ENCODE results near the gene FBXL16.
A peak's percentile ranks its signal among the peaks of the same experiment; 100 is the strongest.

FBXL16 gene

DNA sequence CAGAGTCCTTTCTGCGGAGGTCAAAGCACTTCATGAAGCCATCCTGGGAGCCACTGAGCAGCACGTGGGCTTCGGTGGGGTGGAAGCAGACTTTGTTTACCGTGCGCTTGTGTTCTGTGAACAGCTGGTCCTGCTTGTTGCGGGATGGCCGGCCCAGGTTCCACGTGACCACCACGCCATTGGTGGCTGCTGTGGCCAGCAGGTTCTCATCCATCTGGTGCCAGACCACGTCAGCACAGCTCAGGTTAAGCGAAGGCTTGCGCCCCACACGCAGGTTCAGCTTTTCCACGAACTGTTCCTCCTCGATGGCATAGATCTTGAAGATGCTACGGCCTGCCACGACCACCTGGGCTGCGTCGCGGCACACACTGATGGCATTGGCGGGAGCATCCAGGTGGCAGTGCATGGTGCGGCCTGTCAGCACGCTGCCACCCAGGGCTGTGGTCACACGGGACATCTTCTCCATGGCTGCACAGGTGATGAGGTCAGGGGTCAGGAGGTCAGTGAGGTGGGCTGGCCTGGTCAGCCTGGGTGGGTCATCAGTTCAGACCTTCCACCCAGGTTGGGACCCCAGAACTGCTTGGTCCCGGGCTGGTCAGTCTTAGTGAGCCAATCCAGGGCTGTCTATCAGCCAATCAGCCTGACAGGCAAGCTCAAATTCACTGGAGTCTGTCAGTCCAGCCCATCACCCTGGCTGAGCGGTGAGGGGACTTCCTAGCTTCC, 16.3 kb downstream of the FBXL16 start:
- DNase-seq: no peak

DNA sequence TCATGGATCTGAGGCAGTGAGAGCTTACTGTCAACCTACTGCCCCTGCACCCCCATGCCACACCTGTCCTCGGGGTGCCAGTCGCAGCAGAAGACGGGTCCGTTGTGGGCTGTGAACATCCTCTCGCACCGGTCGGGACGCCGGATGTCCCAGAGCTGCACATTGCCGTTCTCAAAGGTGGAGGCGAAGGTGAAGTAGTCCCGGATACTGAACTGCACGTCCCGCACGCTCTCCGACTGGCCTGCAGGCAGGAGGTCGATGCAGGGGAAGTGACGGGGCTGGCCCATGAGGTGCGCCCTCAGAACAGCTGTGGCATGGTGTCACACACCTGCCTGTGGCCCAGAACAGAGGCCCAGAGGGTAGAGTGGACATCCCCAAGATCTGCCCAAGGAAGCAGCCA, 18.1 kb downstream of the FBXL16 start:
- no peak for DNase-seq

DNA sequence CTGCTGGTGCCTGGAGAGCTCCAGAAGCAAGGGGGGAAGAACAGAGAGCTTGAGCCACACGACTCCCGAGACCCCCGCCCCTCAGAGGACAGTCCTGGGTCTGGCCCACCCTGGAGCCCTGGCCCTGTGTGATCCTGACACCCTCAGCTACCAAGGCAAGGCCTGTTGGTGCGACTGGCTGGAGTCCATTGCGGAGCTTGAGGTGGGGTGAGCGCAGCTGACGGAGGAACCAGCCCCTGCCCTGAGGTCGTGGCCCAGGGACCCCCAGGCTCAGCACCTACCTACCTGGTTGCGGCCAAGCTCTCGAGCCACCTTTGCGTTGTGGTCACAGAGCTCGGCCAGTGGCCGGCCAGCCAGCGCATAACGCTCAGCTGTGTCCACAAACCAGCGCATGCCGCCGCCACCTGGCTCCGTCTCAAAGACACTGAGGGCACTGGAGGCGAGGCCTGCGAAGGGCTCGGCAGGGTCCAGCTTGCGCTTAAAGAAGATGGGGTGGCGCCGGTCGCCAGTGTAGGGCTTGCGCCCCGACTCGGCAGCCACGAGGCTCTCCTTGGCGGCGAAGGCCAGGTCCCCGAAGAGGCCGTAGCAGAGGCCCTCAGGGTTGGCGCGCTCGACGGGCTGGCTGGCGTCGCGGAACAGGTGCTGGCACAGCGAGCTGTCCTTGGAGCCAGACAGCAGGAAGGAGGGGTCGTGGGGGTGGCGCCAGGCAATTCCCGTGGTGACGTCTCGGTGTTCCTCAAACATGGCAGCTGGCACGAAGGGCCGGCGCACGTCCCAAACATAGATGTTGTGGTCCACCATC, 18.9 kb downstream of the FBXL16 start:
- no peak for DNase-seq

DNA sequence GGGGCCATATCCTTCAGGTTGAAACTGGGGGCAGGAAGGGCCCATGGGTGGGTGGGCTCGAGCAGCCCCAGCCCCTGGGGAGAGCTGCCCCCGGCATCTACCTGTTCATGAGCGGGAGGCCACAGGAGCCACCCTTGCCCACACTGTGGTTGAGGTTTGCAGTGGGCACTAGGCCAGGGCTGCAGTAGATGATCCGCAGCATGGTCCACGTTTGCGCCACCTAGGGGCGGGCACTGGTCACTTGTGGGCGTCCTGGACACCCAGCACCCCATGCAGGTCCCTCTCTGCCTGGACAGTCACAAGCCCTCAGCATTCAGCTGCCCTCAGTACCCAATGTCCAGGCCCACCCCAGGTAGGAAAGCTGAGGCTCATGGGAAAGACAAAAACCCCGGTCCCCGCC, 19.6 kb downstream of the FBXL16 start:
- peak; percentile 22 for DNase-seq

DNA sequence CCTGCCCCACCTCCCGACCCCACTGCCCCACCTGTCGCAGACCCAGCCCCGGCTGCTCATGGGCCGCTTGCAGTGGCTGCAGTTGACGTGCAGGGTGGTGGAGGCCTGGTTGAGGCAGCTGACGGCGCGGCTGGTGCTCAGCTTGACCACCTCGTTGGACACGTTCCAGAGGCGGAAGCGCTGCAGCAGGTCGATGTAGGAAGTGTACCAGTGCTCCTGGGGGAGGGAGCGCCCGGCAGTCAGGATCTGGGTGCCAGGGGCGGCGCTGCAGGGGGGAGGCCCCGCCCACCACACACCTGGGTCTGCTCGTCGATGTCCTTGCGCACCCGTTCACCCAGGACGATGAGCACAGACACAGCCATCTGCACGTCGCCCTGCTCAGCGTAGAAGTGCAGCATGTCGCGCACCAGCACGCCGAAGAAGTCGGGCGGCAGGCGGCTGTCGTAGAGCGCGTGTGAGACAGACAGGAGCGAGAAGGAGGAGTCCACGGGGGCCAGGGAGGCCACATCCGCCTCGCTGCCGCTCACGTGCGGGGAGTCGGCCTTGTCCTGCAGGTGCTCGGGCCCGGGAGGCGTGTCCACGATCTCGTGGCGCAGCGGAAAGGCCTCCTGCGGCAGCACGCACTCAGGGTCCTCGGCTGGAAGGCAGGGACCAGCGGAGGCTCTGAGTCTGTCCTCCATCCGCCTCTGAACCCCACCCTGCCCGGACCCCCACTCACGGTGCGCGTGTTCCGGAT, 20.5 kb downstream of the FBXL16 start:
- DNase-seq: no peak

DNA sequence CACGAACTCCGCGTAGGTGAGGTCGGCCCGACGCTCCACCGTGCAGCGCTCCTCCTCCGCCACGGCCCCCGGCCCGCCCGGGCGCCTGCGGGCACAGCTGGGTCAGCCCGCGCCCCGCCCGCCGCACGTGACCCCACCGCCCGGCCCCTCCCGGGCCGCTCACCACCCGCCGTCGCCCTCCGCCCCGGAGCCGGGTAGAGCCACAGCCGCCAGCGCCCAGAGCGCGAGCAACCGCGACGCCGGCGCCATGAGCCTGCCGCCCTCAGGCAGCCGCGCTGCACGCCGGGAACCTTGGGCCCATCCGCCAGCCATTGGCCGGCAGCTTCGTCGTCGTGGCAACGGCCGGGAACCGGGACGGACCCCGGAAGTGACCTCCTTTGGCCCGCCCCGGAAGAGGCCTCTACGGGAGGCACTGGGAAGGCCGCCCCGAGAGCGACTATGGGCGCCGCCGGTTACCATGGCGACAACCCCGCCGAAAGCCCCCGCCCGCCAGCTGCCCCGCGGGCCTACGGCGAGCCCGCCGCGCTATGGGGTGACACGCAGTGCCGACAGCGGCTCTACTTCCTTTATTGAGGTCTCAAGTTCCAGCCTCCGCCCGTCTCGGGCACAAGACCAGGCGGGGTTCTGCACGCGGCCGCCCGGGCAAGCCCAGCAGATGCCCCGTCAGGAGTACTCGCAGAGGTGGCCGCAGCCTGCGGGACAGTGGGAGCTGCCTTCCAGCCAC, 21.4 kb downstream of the FBXL16 start, which contains the start of gene JMJD8:
TSS of gene JMJD8 (minus strand) at position 264 of the 724 bp plus-strand sequence. CDS start at position 249, 15 bp downstream.
- peak; percentile 94 for DNase-seq

DNA sequence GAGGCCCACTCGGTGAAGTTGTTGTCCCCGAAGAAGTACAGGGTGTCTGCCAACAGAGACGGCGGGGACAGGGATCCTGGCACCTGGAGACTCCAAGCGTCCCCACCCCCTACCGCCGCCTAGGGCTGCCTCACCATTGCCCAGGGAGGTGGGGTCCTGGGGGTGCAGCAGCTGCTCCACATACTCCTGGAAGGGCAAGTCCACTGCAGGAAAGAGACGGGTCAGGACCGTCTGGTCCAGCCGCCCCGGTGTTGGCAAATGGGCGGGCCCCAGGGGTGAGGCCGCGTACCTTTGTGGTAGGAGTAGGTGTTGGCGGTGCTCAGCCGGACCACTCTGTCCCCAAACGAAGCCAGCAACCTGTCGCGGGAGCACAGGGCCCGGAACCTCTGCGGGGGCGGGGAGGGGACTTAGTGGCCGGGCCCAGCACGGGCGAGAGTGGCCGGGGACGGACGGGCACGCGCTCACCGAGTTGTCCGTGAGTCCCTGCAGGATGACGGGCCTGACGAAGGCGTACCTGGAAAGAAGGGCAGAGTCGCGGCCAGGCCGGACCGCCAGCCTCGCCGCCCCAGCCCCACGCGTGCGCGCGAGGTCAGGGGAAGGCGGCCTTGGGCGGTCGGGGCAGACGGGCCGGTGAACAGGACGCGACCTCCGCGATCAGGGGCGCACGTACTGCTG, 22.1 kb downstream of the FBXL16 start:
- DNase-seq: no peak

DNA sequence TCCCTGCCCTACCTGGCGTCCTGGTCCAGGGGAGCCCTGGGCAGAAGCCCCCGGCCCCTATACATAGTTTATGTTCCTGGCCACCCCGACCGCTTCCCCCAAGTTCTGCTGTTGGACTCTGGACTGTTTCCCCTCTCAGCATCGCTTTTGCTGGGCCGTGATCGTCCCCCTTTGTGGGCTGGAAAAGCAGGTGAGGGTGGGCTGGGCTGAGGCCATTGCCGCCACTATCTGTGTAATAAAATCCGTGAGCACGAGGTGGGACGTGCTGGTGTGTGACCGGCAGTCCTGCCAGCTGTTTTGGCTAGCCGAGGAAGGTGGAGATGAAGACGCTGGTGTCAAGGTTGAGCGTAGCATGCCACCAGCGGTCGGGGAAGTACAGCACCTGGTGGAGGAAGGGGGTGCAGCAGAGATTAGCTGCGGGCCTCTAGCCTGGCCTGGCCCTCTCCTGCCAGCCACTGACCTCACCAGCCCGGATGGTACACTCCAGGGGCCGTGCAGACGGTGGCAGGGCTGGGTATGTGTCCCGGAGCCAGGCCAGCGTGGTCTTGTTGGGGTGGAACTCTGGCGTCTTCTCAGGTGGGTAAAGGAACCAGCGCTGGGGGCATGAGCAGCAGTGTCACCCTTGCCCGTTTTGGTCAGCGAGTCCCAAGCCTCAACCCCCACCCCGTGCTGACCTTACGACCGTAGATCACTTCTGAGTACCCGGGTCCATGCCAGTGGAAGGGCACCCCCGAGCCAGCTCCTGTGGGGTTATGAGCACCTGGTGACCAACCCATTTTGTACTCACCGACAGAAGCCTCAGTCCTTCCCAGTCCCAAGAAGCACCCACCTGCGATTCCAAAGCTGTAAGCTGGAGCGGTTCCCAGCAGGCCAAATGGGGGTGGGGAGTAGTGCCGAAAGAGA, 22.9 kb downstream of the FBXL16 start:
- no peak for DNase-seq

DNA sequence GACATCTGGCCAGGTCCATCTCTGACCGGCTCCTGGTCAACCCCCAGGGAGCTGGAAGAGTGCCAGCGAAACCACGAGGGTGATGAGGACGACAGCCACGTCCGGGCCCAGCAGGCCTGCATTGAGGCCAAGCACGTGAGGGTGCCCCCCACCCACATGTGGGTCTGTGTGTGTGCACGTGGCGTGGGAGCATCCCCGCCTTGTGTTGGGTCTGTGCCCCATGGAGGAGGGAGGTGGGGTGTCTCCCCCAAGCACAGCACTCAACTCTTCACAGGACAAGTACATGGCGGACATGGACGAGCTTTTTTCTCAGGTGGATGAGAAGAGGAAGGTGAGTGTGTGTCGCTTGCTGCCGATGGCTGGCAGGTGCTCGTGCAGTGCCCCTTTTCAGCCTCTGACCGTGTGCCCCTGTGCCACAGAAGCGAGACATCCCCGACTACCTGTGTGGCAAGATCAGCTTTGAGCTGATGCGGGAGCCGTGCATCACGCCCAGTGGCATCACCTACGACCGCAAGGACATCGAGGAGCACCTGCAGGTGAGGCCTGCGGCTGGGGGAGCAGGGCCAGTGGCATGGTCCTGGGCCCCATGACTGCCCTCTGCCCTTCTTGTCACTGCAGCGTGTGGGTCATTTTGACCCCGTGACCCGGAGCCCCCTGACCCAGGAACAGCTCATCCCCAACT, 23.7 kb downstream of the FBXL16 start:
- no peak for DNase-seq

DNA sequence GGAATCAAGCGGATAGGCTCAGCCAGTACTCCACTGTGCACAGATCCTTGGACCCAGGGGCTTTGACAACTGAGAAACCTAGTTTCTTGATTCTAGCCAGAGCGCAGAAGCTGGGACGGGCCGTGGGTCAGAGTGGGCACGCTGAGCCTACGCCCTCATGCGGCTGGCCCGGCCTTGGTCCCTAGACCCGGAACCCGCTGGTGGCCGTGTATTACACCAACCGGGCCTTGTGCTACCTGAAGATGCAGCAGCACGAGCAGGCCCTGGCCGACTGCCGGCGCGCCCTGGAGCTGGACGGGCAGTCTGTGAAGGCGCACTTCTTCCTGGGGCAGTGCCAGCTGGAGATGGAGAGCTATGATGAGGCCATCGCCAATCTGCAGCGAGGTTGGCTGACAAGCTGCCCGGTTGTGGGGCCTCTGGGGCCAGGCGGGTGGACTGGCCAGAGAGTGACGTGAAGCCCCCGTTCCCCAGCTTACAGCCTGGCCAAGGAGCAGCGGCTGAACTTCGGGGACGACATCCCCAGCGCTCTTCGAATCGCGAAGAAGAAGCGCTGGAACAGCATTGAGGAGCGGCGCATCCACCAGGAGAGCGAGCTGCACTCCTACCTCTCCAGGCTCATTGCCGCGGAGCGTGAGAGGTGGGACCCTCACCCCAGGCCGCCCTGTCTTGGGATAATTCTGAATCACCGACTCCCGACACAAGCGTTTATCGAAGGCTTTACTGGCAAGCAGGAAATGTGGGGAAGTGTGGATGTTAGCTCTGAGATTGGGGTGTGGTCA, 24.4 kb downstream of the FBXL16 start:
- no peak for DNase-seq

DNA sequence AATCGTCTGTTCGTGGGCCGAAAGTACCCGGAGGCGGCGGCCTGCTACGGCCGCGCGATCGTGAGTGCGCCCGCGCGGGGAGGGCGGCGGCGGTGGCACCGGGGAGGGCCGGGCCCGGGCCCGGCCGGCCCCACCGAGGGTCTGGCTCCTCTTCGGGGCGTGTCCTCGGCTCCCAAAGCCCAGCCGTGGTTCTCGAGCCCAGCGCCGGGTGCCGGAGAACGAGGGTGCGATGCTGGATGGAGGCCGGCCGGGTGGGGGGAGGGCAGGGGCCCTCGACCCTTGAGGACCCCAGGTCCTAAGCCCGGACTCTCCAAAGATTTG, 25.0 kb downstream of the FBXL16 start:
- DNase-seq: no peak

DNA sequence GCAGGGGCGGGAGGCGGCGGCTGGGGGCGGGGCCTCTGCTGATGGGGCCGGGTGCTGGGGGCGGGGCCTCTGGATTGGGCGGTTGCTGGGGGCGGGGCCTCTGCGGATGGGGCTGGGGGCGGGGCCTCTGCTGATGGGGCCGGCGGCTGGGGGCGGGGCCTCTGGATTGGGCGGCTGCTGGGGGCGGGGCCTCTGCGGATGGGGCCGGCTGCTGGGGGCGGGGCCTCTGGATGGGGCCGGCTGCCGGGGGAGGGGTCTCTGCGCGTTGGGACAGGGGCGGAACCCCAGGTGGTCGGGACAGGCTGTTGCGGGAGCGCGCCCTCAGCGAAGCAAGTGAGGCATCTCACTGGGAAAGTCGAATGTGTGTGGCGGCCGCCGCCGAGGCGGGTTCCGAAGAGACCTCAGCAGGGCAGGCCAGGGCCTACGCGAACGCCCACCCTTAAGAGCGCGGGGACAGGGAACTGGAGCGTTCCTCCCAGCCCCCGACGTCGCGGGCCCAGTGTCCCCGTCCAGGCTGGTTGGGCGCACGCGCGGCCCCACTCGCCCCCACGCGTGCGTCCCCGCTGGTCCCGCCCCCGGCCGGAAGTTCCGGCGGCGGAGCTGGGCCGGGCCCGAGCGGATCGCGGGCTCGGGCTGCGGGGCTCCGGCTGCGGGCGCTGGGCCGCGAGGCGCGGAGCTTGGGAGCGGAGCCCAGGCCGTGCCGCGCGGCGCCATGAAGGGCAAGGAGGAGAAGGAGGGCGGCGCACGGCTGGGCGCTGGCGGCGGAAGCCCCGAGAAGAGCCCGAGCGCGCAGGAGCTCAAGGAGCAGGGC, 25.6 kb downstream of the FBXL16 start, which contains the start of gene STUB1:
TSS of gene STUB1 (plus strand) at position 597 of the 811 bp plus-strand sequence. CDS start at position 713, 116 bp downstream.
- peak; percentile 85 for DNase-seq

DNA sequence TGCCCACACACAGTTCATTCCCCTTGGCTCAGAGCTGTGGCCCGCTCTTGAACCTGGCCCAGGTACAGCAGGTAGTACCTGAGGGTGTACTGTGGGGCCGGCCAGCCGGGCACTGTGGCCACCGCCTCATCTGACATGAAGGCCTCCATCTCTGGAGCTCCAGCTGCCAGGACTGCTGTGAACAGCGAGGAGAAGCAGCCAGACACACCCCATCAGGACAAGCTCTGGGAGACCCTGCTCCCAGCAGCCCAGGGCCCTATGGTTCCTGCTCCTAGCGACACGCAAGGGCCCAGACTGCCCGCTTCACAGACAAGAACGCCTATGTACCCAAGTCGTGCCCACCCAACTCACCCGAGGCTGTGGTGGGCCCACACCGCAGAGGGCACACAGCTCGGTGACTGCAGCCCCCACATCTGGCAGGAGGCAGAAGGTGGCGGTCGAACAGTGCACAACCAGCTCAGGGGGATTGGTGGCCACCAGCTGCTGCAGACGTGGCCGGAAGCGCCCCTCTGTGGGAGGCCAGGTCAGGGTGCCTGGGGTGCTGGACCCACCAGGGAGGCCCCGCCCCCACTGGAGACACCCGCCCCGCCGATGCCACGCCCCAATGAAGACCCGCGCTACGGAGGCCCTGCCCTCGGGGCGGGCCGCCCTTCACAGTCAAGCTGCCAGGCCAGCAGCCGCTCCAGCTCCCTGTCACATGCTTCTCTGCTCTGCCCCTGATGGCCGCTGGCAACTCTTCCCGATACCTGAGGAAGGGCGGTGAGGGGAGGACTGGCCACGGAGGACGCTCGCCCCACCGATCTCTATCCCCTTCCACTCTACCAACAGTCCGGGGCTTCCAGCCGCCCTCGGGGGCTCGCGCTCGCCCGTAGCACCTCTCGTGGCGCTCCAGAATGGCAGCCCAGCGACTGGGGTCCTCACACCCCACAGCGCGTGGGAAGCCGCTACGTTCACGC, 26.5 kb downstream of the FBXL16 start:
- peak; percentile 54 for DNase-seq

DNA sequence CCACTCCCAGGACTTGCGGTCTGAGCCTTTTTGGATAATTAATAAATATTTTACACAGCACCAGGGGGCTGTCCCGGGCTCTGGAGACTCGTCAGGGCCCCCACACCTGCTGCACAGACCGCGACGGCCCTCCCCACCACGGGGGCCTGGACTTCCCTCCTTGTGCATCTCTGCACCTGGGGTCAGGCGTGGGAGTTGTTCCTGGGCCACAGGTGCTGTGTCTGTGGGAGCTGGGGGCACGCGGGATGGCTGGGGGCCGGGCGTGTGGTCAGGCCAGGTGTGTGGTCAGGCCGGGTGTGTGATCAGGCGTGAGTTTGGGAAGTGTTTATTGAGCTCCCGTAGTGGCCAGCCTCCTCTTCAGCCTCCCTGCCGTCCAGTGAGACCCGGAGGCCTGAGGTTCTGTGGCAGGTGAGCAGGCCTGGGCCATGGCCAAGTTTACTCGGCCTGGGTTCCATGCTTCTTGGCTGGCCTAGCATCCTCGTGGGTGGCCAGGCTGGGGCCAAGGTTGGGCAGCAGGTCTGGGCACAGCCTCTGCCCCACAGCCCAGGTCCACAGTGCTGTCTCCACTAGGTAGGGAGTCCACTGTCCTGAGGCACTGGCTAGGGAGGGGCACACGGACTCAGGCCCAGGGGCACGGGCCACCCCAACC, 27.3 kb downstream of the FBXL16 start:
- no peak for DNase-seq

DNA sequence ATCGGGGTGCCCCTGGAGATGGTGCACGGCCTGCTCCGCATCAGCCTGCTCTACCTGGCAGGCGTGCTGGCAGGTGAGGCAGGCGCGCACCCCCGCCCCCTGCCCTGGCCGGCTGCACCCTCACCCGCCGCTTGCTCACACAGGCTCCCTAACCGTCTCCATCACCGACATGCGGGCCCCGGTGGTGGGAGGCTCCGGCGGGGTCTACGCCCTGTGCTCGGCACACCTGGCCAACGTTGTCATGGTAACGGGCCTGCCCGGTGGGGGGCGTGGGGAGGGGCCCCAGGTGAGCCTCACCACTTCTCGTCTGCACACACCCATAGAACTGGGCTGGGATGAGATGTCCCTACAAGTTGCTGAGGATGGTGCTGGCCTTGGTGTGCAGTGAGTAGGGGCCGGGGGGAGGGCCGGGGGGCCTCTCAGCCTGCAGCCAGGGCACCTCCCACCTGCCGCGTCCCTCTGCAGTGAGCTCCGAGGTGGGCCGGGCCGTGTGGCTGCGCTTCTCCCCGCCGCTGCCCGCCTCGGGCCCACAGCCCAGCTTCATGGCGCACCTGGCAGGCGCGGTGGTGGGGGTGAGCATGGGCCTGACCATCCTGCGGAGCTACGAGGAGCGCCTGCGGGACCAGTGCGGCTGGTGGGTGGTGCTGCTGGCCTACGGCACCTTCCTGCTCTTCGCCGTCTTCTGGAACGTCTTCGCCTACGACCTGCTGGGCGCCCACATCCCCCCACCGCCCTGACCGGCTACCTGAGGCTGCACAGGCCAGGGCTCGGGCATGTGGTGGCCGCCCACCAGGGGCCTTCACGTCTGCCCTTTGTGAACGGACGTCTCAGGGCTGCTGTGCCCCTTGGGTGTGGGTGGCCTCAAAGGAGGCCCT, 28.0 kb downstream of the FBXL16 start:
- no peak for DNase-seq

DNA sequence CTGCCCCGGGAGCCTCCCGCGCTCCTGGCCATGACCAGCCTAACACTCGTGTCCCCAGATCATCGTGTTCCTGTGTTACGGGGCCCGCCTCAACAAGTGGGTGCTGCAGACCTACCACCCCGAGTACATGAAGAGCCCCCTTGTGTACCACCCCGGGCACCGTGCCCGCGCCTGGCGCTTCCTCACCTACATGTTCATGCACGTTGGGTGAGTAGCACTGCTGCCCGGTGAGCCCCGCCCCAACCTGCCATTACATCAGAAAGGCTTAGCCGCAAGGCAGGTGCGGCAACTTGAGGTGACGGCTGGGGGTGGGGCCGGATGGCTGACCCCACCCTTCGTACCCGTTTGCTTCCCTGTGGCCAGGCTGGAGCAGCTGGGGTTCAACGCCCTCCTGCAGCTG, 28.7 kb downstream of the FBXL16 start:
- DNase-seq: no peak
